Renal pelvis (tissue), 4 donors: Measurements from ENCODE around the gene CTSV. TPM values are rescaled to one million over a fixed set of nuclear protein-coding genes. Genes with fewer than 3 reads are reported as not detected.
A peak's percentile ranks its signal among the peaks of the same experiment; 100 is the strongest.
"Not testable (repeated sequence)": the region's sequence is repeated elsewhere in the genome, so short reads cannot be mapped to it uniquely, and the experiment has no call there.

Source experiments
- DNase-seq: peaks from one replicate; pipeline ENCODE4 v3.0.0-alpha.2; 2013
- polyA plus RNA-seq, 3 donors: library from polyadenylated mRNA; unstranded; fragments of 120-200 nt; gene quantifications; one replicate each; pipeline ENCODE4 v1.2.1, GENCODE V29; 2013; ENCODE audit not compliant: insufficient read length in 3 of 3

The CTSV gene
- polyA plus RNA-seq, 3 donors = 27.4 to 36.0 (median 31.5) TPM

- DNase-seq = no peak
Measured at GRCh38 chr9:97053717-97054116, 14.8 kb upstream of the CTSV start.

- no peak for DNase-seq
Measured at GRCh38 chr9:97052735-97053134, 13.8 kb upstream of the CTSV start.

- no peak for DNase-seq
Measured at GRCh38 chr9:97046228-97046627, 7.3 kb upstream of the CTSV start.

DNA sequence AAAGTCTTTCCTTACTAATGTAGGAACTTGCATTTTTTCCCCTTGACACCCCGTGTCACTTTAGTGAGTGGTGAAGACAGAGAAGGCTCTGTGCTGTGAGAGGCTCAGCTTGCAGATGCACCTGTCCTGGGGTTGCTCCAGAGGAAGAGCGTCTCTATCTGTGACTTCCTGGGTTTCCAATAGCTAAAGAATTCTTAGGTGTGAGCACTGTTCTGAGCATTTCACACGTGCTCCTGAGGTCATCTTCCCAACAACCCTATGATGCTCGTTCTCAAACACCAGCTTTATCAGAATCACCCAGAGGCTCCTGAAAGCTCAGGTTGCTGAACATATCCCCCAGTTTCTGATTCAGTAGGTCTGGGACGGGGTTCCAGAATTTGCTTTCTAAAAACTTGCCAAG is 6.4 kb upstream of the CTSV start:
- no peak for DNase-seq

DNA sequence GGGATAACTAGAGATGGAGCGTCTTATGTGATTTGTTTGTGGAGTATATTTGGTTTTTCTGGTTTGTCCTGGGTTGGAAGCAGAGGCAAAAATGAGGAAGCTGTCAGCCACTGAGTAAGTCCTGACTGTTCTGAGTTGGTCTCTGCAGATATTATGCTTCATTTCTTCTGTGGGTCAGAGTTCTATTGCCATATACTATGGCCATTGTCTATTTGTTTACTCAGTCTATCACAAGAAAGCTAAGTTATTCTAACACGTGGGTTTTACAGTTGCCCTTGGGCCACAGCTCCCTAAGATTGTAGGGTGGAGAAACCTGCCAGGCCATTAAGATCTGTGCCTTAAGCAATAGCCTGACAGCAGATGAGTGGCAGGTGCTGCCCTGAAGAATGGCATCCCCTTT is 3.0 kb upstream of the CTSV start:
- DNase-seq = no peak

DNA sequence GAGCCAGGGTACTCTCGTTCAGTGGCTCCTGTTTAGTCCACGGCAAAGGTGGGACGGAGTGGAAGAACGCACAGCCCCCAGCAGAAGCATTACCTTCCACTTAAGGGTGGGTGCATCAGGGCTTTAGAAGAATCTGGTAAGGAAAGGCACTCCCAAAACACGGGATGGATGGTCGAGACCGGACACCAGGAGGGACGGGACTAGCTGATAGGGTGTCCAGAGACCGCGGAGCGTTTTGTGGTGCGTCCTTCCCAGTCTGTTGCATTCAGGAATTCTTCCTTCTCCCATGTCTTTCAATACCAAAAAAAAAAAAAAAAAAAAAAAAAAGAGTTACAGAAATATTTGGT is 545 bp upstream of the CTSV start:
- peak; percentile 42 for DNase-seq

DNA sequence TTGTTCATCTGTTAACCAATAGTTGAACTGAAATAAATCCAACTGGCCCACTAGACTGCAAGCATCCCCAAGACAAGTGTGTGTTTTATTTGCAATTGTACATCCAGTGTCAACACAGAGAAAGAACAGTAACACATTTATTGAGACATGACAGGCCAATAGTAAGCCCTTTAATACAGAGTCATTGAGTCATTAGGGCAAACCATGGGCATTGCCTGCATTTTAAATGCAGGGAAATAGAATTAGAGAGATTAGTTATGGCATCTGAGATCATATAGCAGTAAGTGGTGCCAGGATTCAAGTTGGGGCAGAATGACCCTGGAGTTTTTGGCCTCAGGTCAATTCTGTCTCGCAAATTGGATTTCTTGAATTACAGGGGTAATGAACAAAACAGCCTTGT is 15.4 kb downstream of the CTSV start:
- DNase-seq = not testable (repeated sequence)

DNA sequence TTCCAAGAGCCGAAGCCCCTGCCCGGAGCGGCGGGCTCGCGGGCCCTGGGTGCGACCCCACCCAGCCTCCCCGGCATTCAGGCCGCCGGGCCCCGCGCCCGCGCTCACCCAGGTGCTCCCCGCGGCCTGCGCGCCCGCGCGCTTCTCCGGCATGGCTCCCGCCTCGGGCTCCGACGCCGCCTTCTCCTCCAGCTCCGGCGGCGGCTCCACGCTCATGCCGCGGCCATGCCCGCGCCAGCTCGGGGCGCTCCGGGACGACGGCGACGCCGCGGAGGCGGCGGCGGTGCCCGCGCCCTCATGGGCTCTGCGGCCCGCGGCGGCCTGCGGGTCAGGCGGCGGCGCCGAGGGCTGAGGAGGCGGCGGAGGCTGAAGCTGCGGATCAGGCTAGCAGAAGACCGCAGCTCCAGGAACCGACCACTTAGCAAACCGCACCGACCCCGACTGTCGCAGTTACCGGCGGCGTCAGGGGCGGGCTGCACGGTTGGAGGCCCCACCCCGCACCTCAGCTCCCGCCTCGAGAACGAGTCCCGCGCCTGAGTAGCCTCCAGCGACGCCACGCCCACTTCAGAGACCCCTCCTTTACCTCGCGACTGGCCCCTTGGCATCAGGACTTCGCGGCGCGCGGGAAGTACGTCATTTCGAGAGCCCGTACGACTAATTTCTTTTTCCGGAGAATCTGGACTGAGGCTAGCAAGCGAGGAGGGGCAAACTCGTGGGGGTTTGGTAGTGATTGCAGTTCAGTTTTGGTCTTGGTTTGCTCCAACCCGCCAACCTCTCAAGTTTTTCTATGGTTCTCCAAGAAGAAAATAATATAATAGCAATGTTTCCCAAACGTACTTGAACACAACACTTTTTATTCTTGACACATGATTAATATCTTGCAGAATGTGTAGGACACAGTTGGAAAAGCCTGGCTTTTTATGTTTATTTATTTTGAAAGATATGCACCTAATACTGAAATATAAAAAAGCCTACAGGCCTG is 25.5 kb downstream of the CTSV start:
- peak; percentile 65 for DNase-seq

DNA sequence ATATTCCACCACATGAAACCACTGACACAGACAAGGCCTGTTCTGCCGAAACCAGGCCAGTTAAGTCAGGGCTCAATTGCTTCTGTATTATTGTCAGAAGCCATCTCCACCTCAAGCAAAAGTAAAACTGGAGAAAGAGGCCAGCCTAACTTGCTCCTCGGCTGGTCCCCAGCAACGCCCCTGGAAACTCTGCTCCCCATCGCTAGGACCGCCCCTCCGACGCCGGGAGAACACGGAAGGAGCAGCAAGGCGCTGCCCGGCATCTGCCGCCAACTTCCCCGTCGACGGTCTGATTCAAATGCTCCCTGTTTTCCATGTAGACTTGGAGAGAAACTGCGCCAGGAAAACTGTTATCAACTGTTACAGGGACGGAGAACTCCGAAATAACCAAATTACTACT is 26.3 kb downstream of the CTSV start:
- not testable (repeated sequence) for DNase-seq

DNA sequence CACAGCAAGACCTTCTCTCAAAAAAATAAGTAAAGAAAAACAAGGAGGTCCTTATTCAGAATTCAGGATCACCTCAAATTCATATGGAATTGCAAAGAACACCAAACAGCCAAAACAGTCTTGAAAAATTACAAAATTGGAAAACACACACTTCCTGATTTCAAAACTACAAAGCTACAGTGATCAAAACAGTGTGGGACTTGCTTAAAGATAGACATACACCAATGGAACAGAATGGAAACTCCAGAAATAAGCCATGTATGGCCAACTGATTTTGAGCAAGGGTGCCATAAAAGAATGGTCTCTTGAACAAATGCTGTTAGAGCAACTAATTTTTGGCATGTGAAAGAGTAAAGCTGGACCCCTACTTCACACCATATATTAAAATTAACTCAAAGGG is 36.7 kb downstream of the CTSV start:
- DNase-seq = not testable (repeated sequence)

- not testable (repeated sequence) for DNase-seq
Measured at GRCh38 chr9:97001338-97001737, 37.6 kb downstream of the CTSV start.

DNA sequence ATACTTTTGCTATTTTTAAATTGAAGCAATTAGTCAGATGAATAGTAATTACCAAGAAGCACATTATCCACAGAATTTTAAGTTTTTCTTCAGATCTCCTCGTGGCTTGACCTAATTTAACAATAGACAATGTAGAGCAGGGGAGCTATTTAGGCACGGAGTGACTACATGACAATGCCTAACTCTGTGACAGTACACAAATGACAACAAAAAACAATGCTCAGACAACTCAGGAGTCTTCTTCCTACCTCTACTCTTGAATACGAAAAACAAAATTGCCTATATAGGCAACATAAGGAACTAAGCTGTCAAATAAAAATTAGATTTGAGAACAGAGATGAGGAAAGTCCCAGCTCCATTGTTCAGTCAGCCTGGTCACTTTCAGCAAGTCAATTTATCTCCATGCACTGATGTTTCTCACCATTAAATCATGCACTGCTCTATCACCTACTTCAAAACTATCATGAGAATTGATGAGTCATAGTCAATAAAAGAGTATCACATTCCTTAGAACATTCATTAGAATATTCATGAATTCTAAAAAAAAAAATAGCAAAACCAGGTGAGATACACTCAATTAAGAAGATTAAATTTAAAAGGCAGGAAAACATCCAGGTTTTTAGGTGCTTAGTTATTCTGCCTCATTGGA is 38.7 kb downstream of the CTSV start:
- DNase-seq = not testable (repeated sequence)

GRCh38 chr9:96999733-97000132 is 39.2 kb downstream of the CTSV start:
- not testable (repeated sequence) for DNase-seq

DNA sequence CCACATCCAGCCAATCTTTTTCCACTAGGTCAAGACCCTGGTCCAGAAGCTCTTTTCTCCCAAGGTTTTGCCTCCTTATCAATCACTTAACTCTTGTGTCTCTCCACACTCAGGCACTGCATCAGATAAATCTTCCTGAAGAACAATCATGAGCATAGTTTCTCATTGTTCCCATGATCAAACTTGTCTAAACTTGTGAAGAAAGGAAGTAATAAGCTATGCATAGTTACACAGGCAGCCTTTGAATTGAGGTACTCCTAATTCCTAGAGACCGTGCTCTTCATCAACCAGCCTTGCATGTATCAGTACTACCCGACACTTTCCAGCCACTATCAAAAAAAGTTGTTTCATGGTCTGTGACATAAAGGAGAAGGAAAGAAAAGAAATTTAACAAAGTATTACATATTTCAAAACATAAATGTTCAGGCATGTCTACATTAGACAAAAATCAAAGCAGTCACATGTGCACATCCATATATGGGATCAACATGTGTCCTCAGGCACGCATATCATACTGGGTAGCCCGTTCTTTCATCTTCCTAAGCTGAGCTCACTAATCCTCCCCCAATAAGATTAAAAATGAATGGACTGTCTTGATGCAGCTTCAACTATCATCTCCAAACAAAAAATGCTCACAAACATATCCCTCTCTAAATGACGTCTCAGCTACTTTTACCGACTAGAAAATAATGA is 41.8 kb downstream of the CTSV start:
- not testable (repeated sequence) for DNase-seq

- DNase-seq = not testable (repeated sequence)
Measured at GRCh38 chr9:96994531-96995016, 44.4 kb downstream of the CTSV start.

DNA sequence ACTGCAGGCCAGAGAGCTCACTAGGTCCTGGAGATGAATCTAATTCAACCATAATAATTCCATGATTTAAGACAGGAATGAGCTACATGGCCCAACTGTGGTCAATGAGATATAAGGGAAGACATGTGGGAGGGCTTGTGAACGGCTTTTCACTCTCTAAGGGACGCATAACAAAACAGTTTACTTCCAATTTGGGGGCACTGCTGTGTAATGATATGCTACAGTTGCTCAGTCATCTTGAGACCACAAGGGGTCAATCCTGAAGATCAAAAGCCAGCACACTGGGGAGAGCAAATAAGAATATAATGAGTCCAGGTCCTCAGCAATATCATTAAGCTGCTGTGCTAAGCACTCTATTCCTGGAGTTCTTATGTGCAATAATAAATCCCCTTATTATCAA is 46.6 kb downstream of the CTSV start:
- DNase-seq = not testable (repeated sequence)

DNA sequence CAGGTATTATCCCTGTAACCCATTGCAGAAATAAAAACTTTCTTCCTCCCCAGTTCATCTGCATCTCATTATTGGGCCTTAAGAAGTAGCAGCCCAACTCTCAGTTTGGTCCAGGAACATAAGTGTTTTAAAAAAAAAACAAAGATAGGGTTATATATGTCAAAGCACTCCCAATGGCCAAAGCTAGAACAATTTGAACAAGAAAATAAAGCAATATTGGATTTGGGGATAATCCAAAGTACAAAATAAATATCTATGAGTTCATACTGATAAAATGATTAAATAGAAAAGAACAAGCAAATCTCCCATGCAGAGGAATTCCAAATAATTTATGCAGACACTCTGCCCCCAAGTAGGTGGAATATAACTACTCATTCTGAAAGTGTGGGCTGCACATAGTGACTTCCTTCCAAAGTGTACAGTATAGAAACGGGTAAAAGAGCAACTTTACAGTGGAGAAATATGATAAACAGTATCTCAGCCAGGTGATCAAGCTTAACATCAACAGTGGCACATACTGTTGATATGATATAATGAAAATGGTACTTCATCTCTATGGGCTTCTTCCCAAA is 49.1 kb downstream of the CTSV start:
- not testable (repeated sequence) for DNase-seq

DNA sequence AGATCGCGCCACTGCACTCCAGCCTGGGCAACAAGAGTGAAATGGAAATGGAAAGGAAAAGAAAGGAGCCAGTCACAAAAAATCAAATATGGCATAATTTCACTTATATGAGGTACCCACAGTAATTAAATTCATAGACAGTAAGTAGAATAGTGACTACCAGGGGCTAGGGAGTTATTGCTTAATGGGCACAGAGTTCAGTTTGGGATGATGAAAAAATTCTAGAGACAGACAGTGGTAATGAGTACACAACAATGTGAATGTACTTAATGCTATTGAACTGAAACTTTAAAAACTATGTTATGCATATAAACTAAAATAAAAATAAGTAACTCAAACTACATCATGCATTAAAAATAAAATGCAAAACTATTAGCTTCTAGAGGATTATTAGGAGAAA is 54.1 kb downstream of the CTSV start:
- DNase-seq = not testable (repeated sequence)

DNA sequence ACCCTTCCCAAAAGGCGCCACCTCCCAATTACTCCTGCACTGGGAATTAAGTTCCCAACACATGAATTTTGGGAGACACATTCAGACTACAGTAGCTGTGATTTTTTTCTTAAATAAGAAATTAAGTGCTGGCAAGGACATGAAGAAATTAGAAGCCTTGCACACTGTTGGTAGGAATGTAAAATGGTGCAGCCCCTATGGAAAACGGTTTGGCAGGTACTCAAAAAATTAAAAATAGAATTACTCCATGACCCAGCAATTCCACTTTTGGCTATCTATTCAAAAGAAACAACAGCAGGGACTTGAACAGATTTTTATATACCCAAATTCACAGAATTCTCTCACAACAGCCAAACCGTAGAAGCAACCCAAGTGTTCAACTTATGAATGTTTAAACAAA is 54.8 kb downstream of the CTSV start:
- DNase-seq = not testable (repeated sequence)

DNA sequence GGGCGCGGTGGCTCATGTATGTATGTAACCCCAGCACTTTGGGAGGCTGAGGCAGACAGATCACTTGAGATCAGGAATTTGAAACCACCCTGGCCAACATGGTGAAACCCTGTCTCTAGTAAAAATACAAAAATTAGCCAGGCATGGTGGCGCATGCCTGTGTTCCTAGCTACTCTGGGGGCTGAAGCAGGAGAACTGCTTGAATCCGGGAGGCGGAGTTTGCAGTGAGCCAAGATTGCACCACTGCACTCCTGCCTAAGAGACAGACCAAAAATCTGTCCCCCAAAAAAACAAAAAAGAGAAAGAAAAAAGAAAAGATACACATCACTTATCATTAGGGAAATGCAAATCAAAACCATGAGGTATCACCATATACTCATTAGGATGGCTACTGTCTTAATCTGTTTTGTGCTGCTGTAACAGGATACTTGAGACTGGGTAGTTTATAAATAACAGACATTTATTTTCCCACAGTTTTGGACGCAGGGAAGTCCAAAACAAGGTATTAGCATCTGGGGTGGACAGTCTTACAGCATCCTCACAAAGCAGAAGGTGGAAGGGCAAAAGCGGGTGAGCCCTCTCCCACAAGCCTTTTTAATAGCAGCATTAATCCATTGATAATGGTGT is 55.3 kb downstream of the CTSV start:
- not testable (repeated sequence) for DNase-seq
